Measurements from ENCODE around the gene WIPF3. TPM values are rescaled to one million over a fixed set of nuclear protein-coding genes. Genes with fewer than 3 reads are reported as not detected.

Gene WIPF3
- total RNA-seq, 1 donor from 2014 or later, result 7.5 TPM

DNA sequence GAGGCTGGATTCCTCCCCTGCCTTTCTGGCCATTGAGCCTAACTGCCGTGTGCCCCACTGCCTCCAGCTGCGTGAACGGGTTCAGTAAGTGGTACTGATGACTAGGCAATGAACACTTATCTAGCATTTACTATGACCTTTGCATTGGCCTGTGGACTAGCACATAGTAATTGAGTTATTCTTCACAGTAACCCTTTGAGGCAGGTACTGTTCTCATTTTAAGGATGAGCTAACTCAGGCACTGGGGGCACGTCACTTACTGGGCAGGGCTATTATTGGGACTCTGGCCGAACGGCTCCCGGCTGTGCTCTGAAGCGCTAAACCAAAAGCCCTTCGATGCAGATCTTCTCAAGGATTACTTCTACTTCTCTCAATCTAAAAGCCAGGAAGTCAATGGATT lies 38.3 kb downstream of the WIPF3 start:
- DNase-seq (ENCODE audit: low spot score), result no peak

DNA sequence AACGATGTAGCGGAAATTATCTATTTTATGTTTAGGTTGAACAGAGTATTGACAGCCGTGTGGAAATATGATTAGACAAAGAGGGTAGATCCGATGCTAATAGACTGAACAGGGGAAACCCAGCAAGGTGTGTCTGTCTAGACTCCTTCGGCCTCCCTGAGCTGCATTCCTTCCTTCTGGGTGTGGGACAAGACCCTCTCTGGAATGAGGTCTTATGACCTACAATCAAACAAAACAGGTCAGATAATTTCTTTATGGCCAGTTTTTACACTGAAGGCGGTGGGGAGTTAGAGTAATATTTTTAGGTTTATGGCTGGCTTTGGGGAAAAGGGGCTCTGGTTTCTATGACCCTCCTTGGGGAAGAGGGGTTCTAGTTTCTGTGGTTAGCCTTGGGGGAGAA lies 41.2 kb downstream of the WIPF3 start:
- DNase-seq (ENCODE audit: low spot score), result no peak

DNA sequence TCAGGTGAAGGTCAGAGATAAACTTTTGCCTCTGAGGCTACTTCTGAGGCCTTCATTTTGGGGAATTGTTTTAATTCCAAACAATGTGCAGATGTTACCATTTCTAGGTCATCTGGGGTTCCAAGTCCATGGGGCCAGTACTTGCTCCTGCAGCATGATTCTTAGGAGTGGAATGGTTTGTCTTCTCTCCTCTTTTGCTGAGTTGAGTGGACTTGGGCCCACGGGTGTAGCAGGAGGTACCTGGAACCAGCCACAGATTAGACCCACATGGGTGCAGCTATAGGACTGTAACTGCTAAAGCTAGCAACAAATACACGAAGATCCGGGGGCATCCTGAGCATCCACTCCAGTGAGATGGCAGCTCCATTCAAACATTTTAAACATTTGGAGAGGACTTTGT lies 41.6 kb downstream of the WIPF3 start:
- no peak for DNase-seq (ENCODE audit: low spot score)

DNA sequence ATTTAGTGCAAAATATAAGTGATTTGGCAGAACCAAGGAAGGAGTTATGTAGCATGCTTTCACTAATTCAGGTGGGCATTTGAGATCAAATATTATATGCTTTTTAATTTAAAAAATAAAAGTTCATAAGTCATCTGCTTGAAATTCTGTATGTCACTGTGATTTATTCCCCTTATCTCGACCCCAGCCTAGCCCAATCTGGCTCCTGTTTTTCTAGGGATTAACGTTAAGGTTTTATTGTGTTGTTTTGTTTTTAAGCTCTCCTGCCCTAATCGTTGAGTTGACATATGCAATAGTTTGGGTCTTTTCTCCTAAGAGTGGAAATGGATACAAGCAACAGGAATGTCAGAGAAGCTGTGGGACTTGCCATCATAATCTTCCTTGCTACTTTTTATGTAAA lies 42.6 kb downstream of the WIPF3 start:
- DNase-seq (ENCODE audit: low spot score), result no peak

DNA sequence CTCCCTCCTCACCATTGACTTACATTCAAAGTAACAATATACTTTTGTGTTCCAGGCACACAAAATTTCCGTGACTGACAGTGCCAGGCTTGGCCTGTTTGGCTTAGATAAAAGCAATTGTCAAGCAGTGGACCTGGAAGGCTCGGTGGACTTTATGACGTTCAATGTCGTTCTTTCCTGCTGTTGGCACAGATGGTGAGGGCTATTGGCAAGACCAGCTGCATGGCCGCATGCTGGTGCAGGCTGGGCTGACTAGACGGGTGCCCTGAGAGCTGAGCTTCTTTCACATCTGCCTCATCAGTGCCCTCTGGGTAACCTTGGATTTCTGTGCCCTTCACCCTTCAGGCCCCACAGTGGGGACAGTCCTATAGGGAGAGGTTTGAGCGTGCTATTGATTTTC lies 45.2 kb downstream of the WIPF3 start:
- no peak for DNase-seq (ENCODE audit: low spot score)

DNA sequence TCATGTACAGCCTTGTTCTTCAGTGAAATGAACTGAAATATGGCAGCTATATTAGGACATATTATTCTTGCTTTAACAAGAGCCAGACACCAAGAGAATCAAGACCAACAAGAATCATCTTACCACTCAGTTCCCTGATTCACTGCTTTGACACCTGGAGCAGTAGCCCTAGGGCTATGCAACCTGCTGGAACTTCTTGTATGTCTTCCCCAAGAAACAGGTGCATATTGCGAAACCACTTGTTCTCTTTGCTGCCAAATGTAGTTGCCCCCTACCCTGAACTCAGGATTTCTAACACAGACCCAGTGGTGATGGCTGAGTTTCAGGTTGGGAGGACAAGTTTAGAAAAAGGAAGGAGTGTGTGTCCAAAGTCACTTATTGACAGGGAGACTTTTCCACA lies 46.1 kb downstream of the WIPF3 start:
- no peak for DNase-seq (ENCODE audit: low spot score)

DNA sequence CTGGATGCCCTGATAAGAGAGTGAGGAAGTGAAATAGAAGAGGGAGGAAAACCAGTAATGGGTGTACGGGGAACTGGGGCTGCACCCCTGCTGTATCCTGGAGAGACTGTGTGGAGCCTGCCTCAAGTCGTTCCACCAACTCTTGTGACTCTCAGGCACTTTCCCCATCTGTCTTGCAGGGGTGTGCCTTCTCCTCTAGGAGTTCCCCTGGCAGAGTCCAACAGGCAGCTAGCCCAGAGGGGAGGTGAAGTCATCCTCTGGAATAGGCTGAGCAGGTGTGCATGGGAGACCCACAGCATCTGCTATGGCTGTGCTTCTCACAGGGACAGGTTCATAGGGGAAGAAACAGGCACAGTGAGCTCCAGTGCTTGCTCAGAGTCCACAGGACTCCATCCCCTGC lies 46.8 kb downstream of the WIPF3 start:
- DNase-seq (ENCODE audit: low spot score), result no peak

DNA sequence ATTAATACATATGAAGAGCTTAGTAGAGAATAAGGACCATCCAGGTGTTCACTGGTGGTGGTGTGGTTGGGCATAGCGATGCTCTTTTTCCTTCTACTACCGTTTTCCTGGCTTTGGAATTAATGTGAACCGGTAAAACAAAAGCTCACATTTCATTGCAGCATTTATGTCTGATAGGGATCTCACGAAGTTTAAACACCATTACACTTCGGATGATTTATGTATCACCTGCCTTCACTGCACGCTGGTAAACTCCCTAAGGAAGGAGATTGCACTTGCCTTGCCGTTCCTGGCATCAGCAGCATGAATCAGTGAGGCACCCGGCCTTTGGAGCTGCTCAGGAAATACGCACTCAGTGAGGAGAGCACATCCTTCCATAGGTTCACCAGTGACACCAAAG lies 47.5 kb downstream of the WIPF3 start:
- DNase-seq (ENCODE audit: low spot score), result no peak

DNA sequence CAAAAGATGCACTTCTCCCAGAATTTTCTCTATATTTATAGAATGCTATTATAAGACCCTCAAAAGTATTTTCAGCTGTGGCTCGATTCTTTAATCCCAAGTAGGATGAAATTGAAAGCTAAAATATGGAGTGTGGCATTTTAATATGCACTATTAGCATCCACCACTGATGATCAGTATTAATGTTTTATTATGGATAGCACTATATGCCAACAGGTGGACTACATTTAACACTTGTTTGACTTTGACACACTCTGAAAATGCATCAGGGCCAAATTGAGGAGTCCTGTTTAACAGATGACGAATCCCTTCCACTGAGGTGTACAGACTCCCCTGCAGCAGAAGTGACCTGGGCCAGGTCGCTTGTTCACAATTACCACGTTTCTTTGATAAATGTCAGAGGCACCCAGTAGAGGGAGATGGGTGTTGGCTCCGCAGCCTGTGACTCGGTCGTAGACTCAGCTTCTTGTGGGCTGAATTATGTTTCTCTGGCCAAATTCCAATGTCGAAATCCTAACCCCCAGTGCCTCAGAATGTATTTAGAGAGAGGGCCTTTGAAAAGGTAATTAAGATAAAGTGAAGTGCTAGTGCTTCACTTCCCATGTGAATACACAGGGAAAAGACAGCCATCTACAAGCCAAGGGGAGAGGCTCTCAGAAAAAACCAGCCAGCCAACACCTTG lies 48.1 kb downstream of the WIPF3 start:
- DNase-seq (ENCODE audit: low spot score), result no peak

DNA sequence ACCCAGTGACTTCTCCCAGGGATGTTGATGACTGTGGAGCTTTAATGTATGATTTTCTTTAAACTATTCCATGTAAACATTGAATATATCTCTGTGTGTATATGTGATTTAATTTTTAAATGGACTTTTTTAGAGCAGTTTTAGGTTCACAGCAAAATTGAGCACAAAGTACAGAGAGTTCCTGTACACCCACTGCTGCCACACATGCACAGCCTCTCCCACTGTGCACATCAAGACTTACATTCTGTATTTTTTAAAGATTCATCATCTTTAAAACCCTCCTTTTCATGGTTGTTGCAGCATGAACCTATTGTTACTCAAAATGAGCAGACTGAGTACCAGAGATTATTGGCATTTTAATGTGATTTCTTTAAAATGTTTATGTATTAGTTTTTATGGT lies 51.3 kb downstream of the WIPF3 start:
- no peak for DNase-seq (ENCODE audit: low spot score)

DNA sequence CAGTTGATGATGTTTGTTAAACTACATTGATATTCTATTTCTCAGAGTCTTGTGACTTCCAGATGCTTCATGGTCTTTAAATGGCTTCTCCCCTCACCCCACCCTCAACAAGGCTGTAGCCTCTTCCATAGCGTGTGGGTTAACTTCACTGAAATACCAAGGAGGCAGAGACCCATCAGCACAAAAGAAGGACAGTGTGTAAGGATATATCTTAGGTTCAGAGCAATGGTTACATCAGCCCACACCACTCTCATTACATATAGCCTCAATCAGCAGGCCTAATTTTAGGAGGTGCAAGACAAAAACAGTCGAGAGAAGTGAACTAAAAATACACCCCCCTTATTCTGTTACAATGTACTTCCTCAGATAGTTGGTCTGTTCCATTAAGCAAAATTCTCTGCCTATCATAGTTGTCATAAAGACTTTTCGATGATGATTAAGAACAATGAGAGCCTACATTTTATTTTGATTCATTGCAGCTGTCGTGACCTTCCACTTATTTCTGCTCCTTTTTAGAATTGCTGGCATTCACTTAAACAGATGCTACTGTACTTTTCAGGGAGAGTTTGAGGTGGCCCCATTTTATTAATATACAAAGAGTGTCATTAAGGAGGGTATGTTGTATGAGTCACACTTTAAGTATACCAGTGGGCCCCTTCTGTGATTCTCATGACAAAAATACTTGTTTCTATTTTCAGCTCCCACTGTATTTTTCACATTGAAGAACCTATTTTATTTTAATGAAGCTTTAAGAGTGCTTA lies 52.1 kb downstream of the WIPF3 start:
- no peak for DNase-seq (ENCODE audit: low spot score)

DNA sequence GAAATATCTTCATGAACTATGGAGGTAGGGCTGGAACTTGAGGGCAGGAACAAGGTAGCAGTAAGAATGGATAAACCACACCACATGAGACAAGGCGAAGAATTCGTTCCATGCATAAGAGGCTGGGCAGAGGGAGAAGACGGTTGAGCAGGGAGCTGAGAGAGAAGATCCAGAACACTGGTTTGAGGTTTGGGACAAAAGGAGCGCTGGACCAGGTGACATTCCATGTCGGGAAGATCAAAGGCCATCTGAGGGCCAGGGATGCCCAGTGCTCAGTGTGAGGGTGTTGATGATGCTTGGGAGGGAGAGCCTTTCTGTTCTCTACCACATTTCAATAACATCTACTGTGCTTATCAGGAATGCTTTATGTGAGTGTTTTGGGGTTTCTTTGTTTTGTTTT lies 52.8 kb downstream of the WIPF3 start:
- no peak for DNase-seq (ENCODE audit: low spot score)

DNA sequence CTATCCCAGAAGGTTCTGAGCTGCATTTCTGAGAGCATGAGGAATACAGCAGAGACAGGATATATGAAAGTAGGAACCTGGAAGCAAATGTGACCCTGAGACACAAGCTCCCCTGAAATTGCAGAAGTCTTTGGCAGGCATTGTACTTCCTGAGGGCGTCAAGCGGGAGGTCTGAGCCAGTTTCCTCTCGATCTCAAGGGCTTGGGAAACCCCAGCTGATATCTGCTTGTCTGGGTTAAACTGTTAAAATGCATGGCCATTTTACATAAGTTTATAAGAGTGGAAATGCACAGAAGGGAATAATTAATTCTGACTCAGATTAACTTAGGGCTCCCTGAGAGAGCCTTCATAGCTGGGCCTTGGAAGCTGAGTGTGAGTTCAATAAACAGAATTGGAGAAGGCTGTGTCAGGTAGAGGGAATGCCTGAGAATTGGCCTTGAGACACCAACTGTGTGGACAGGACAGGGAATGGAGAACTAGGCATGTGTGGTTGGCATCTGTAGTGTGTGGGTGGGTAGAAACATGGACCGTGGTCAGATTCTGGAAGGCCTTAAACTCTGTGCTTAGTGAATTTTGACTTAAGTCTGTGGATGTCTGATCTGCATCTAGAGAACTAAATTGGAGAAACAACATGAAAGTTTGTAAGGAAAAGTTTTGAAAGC lies 53.3 kb downstream of the WIPF3 start:
- DNase-seq (ENCODE audit: low spot score), result peak; percentile 26

DNA sequence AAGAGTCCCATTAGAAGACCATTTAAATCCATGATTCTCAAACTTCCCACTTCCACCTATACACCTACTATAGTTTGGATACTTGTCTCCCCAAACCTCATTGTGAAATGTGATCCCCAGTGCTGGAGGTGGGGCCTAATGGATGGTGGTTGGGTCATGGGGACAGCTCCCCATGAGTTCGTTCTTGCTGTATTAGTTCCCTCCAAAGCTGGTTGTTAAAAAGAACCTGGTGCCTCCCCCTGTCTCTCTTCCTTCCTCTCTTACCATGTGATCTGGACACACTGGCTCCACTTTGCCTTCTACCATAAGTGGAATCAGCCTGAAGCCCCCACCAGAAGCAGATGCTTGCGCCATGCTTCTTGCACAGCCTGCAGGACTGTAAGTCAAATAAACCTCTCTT lies 53.9 kb downstream of the WIPF3 start:
- no peak for DNase-seq (ENCODE audit: low spot score)

DNA sequence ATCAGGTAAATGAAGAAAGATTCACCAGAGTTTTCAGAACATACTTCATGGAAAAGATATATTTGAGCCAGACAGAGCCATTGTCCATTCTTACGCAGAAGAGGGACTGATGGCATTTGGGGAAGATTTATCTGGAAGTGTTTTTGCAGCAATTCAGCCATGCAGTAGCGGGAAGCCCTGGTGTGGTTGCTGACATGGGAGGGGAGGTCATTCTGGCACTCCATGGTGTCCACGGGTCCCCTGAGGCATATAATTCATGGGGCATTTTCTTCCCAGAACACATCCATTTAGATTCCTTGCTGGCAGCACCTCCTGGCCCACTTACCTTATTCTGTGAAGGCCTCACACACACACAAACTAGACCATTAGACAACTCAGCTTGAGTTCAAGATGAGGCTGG lies 55.6 kb downstream of the WIPF3 start:
- DNase-seq (ENCODE audit: low spot score), result no peak

DNA sequence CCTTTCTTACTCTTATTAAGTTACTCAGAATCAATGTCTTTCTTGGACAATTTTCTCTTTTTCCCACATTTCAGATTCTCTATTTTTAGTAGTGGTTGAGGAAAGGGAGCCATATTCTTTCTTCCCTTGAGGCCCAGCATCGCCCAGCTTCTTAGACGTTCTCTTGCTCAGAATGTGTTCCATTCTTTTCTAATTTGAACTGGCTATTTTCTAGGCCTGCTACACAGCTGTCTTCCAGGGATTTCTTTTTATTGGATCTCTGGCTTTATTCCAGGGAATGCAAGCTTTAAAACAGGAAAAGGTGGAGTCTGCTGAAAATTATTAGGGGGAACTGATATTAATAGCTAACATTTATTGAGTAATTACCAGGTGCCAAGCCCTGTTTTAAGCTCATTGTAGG lies 58.3 kb downstream of the WIPF3 start:
- DNase-seq (ENCODE audit: low spot score), result peak; percentile 31

DNA sequence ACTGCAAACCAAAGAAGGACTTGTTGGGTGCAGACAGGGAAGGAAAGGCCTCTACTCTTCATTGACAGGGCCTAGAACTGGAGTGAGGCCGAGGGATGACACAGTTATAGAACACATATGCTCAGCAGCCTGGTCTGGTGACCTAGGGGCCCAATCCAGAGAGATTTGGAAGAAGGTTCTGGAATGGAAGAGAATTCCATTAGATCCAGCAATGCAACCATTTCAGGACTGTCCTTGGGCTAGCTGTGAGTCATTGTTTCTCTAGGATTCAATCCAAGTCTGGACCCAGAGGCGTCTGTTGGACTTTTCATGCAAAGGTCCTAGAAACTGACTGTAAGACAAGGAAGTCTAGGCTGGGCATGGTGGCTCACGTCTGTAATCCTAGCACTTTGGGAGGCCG lies 59.2 kb downstream of the WIPF3 start:
- DNase-seq (ENCODE audit: low spot score), result peak; percentile 35

DNA sequence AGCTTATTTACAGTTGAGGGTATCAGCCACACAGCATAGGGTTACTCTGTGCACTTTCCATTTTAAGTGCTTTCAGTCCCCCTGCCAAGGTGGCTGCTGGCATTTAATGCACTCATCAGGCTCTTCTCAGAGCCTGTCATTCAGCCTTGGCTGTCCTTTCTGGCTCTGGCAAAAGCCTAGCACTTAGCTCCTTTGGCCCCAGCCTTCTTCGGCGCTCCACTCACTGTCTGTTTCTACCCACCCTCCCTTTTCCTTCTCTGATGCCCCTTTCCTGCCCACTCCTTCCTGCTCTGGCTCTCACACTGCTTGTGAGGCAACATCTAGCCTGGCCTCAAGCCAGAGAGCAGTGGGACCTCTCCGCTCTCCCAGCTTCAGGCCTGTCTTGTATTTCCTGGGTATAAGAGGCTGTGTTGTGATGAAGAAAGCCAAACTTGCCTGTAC lies 60.2 kb downstream of the WIPF3 start:
- DNase-seq (ENCODE audit: low spot score), result peak; percentile 61

DNA sequence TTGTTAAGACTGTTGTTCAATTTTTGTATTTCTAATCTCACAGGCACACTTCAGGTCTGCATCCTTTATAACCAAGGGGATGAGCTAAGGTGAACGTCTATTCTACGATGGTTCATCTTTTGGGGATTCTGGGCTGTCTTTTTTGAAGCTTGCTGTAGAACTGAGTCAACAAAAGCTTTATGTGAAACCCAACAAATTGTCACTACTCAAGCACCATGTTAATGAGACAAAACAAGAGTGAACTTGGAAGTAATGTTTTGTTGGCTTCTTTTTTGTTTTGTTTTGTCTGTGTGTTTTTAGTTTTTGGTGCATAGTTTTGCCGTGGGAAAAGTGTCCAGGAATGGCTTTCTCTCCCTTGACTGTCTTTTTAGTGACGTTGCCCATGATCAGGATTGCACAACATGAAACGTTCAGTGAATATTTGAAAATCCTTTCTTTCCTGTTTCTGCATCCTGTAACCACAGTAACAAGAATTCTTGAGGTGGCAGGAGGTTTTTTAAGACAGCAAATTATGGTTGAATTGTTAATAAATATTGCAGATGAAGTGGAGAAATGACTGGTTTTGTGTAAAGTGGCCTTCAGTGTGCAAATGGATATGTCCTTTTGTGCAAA lies 65.6 kb downstream of the WIPF3 start:
- peak; percentile 55 for DNase-seq (ENCODE audit: low spot score)

DNA sequence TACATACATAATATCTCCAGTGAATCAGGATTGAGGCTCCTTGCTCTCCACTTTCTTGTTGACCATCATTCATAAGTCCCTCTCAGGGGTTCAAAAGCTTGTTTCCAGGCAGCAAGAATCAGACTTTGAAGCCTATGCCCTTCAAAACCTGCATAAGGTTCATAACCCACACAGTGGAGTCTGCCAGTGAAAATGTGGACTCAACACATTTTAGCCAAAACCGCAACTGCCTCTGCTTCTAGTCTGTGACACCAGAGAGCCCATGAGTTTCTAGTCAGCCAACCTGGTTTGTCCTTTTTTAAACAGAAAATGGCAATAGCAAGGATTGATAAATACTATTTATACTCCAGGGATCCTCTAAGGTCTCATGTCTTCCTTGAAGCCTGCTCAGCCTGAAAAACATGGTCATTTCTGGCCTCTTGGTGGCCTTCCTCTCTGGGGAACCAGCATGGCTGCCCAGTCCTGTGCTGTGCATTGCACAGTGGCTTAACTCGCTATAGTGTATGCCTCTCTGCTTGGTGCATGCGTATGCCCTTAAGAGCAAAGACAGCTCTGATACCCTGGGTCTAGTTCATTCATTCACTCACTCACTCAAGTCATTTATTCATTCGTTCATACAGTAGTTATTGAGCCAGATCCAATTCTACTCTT lies 67.5 kb downstream of the WIPF3 start:
- no peak for DNase-seq (ENCODE audit: low spot score)

DNA sequence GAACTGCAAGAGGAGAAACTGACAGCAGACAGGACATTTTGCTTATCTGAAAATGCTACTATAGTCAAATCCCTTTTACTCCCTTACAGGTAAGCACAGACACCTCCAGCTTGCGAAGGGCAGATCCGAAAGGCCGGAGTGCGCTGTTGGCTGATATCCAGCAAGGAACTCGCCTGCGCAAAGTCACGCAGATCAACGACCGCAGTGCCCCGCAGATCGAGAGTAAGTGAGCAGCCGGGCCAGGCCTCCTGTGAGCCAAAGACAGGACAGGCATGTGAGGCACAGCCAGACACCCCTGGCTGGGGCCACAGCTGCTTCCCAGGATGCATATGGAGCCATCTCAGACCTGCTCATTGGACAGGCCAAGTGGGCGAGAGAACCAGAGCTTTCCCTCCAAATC lies 69.4 kb downstream of the WIPF3 start:
- no peak for DNase-seq (ENCODE audit: low spot score)

DNA sequence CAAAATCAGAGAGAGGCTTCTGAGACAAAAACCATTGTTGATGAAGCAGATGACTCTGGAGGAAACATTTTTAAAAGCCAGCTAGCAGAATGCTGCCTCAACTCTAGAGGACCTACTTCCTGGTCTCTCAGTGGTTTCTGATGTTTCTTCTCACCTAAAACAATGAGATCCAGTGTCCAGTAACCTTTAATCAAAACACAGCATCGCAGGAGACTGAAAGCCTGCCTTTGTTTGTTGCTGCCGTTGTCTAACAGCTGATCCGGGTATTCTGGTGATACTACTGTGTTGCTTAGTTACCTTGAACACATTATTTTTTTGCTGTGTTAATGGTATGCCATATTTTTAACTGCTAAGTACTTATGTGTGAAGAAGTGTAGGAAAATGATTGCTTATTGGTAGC lies 70.9 kb downstream of the WIPF3 start:
- DNase-seq (ENCODE audit: low spot score), result no peak

Measured in umbilical cord (tissue), 2 donors.